Measurements from ENCODE around the gene CADPS. TPM values are rescaled to one million over a fixed set of nuclear protein-coding genes. Genes with fewer than 3 reads are reported as not detected.

Gene CADPS
- total RNA-seq (2013), result 0.04 TPM
- polyA plus RNA-seq (not detected), polyA minus RNA-seq (not detected in 2 replicates), total RNA-seq (0 to 7.7 (median 0.12) reads per million in 11 experiments)

GRCh38 chr3:62874711-62875557, at the start of gene CADPS:
Gene CADPS, minus strand, starts transcription at chr3:62875416. Its CDS starts 387 bp downstream, at chr3:62875029.
- H3K27ac ChIP-seq (ENCODE audit: low read depth in 1 of 2, low read length in 2 of 2), result no peak within 1 kb of the TSS
- no peaks in the 10 kb centered on the region for H3K79me2 ChIP-seq (ENCODE audit: insufficient read depth, low read length)
- no peaks in the 10 kb centered on the region for H3K4me1 ChIP-seq (ENCODE audit: control insufficient read depth in 1 of 2, insufficient read depth in 2 of 2, low read length in 2 of 2)
- no peak within 1 kb of the TSS for H3K27ac Mint-ChIP-seq
- H3K9ac ChIP-seq (ENCODE audit: insufficient read depth, low read length, poor library complexity, severe bottlenecking), result no peak within 1 kb of the TSS
- H3K4me3 ChIP-seq (replicated peaks in 1 of 3; ENCODE audit: low read depth in 2 of 3, low read length in 3 of 3), result no peak within 1 kb of the TSS
- peaks cover 1 to 2% of the 10 kb centered on the region in 2 donors for H3K36me3 Mint-ChIP-seq
- H2AFZ ChIP-seq (ENCODE audit: insufficient read depth, low read depth, low read length, poor library complexity, severe bottlenecking), result no peak within 1 kb of the TSS
- peak within 1 kb of the TSS in 1 of 2 donors; percentile 75 for H3K4me3 Mint-ChIP-seq
- peaks cover 0 to 12% of the 10 kb centered on the region in 2 donors for H3K9me3 ChIP-seq (replicated peaks in 1 of 2; ENCODE audit: control insufficient read depth in 1 of 2, insufficient read depth in 1 of 2, low read length in 2 of 2)
- no peaks in the 10 kb centered on the region for H3K4me1 Mint-ChIP-seq
- H3K36me3 ChIP-seq (replicated peaks in 1 of 2; ENCODE audit: control insufficient read depth in 1 of 2, insufficient read depth in 2 of 2, low read length in 2 of 2), result no peaks in the 10 kb centered on the region
- H4K20me1 ChIP-seq (ENCODE audit: insufficient read depth, low read length), result no peaks in the 10 kb centered on the region
- no peak for TF ChIP-seq CTCF (IDR thresholded peaks at IDR 0.05)
- peaks cover 4 to 23% (median 11%) of the 10 kb centered on the region in 7 donors for H3K9me3 Mint-ChIP-seq
- peaks cover 36 to 63% of the 10 kb centered on the region in 2 donors for H3K27me3 ChIP-seq (ENCODE audit: control insufficient read depth in 2 of 2, insufficient read depth in 2 of 2, low read length in 2 of 2)
- WGBS (ENCODE audit: insufficient coverage), result under 1% methylated on average over 69 of the region's 85 CpGs
- no peak within 1 kb of the TSS for H3K4me2 ChIP-seq (replicated peaks; ENCODE audit: extremely low read depth, low read length, poor library complexity, severe bottlenecking)
- peaks cover 44 to 57% (median 51%) of the 10 kb centered on the region in 3 donors for H3K27me3 Mint-ChIP-seq (ENCODE audit: low read depth in 3 of 3)
- intact Hi-C loops (cut with micrococcal nuclease), result no loop called here
- no peak for DNase-seq

GRCh38 chr3:62923066-62923465, 47.9 kb upstream of the CADPS start:
- Histone ChIP-seq H3K4me3 (replicated peaks in 1 of 3; ENCODE audit: low read depth in 2 of 3, low read length in 3 of 3) (no peak overlapping the region), H3K9me3 (replicated peaks in 1 of 2; ENCODE audit: control insufficient read depth in 1 of 2, insufficient read depth in 1 of 2, low read length in 2 of 2) (no peaks in the 10 kb centered on the region), H3K4me2 (replicated peaks; ENCODE audit: extremely low read depth, low read length, poor library complexity, severe bottlenecking) (no peak overlapping the region), H3K27me3 (ENCODE audit: control insufficient read depth in 2 of 2, insufficient read depth in 2 of 2, low read length in 2 of 2) (no peaks in the 10 kb centered on the region), H3K4me1 (ENCODE audit: control insufficient read depth in 1 of 2, insufficient read depth in 2 of 2, low read length in 2 of 2) (no peaks in the 10 kb centered on the region), H2AFZ (ENCODE audit: insufficient read depth, low read depth, low read length, poor library complexity, severe bottlenecking) (no peak overlapping the region), H3K36me3 (replicated peaks in 1 of 2; ENCODE audit: control insufficient read depth in 1 of 2, insufficient read depth in 2 of 2, low read length in 2 of 2) (no peaks in the 10 kb centered on the region), H3K27ac (ENCODE audit: low read depth in 1 of 2, low read length in 2 of 2) (no peak overlapping the region), H3K79me2 (ENCODE audit: insufficient read depth, low read length) (no peaks in the 10 kb centered on the region), H3K9ac (ENCODE audit: insufficient read depth, low read length, poor library complexity, severe bottlenecking) (no peak overlapping the region), H4K20me1 (ENCODE audit: insufficient read depth, low read length) (no peaks in the 10 kb centered on the region)
- intact Hi-C loops (cut with micrococcal nuclease), result no loop called here
- Mint-ChIP-seq H3K4me3 (no peak overlapping the region), H3K27me3 (ENCODE audit: low read depth in 3 of 3) (peaks cover 0 to 2% (median 2%) of the 10 kb centered on the region in 3 donors), H3K9me3 (peaks cover 0 to 10% (median 0%) of the 10 kb centered on the region in 7 donors), H3K4me1 (no peaks in the 10 kb centered on the region), H3K27ac (no peak overlapping the region), H3K36me3 (no peaks in the 10 kb centered on the region)
- TF ChIP-seq CTCF (IDR thresholded peaks at IDR 0.05), result no peak
- WGBS (ENCODE audit: insufficient coverage), result 83% methylated on average over 1 of the region's 2 CpGs
- DNase-seq, result no peak
